NCI-H1436 (cell line): ENCODE measurements around the gene HRG.

Experiments
- DNase-seq: peaks from one replicate; lab custom pipeline; 2025; lab: John Stamatoyannopoulos, UW

The HRG gene

DNA sequence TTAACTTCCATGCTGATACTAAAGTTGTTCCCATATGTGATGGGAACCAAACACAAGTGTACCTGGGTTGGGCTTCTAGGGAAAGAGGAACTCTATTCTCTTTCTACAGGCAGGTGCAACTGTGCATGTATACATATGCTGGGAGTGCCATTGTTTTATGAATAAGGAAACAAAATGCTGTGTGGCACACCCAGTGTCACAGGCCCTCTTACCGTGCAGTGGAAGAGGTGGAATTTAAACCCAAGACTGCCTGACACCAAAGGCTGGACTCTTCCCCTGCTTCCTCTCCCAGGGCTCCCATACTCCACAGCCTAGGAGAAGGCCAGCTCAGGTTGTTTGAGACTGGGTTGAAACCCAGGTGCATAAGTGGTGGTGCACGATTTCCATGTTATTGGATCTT lies 27.6 kb upstream of the HRG start:
- no peak for DNase-seq

GRCh38 chr3:186639778-186640472 lies 25.9 kb upstream of the HRG start, which contains the start of gene FETUB:
Gene FETUB (plus strand): TSS chr3:186640399. CDS start chr3:186640461, 62 bp downstream.
- no peak for DNase-seq

- no peak for DNase-seq
These were observed 25.4 kb upstream of the HRG start for GRCh38 chr3:186640473-186640818.

- DNase-seq, result no peak
These were observed 24.9 kb upstream of the HRG start for GRCh38 chr3:186640929-186641328.

- no peak for DNase-seq
These were observed 23.8 kb upstream of the HRG start for GRCh38 chr3:186642014-186642413.

DNA sequence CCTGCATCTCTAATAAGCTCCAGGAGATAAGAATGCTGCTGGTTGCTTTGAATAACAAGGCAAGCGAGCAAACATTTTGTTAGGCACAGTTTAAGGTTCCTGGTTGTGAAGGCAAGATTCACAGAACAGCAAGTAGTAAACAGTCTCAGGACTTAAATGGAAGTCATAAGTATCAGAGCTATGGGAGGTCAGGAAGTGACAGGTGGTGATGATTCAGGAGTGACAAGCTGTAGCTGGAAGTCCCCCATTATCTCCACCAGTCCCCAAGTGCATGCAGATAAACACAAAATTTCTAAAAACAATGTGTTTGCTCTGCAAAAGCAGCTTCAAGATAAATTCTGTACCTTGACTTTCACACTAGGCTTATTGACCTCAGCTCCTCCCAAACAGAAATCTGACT lies 22.3 kb upstream of the HRG start:
- no peak for DNase-seq

- no peak for DNase-seq
These were observed 21.1 kb upstream of the HRG start for GRCh38 chr3:186644683-186645082.

GRCh38 chr3:186646106-186646505 lies 19.7 kb upstream of the HRG start:
- no peak for DNase-seq

DNA sequence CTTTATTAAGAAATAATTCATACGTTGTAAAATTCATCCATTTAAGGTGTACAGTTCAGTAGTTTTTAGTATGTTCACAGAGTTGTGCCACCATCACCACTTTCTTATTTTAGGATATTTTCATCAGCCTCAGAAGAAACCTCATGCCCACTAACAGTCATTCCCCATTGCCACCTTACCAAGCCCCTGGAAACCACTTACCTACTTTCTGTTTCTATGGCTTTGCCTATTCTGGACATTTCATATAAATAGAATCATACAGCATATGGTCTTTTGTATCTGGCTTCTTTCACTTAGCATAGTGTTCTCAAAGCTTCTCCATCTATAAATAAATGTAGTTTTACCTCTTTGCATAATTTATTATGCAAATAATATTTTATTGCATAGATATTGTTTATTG lies 19.0 kb upstream of the HRG start:
- DNase-seq, result no peak

- DNase-seq, result no peak
These were observed 17.0 kb upstream of the HRG start for GRCh38 chr3:186648851-186649250.

GRCh38 chr3:186651678-186652215 lies 14.1 kb upstream of the HRG start:
- DNase-seq, result no peak

DNA sequence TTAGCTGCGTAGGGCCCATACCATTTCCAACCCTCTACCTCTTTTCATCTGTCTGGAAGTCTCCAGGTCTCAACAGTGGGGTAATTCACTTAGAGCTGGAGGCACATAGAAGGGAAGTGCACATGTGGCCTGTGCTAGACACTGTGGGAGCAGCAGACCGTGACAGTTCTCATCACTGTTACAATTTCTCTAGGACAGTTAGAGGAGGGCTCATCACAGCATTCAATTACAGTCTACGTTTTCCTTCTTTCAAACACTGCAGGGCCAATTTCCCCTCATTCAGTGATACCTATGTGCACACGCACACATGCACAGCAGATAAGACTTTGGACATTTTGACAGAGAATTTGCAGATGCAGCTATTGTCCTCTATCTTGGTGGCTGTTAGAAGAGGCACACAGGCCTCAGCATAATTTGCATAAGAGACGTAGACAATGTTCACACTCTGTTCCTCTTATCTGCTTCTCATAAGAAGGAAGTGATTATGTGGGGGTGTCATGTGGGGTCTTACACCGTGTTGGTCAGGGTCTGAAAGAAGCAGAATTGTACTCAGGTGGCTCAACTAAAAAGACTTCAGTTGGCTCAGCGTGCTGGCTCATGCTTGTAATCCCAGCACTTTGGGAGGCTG lies 12.6 kb upstream of the HRG start:
- no peak for DNase-seq

DNA sequence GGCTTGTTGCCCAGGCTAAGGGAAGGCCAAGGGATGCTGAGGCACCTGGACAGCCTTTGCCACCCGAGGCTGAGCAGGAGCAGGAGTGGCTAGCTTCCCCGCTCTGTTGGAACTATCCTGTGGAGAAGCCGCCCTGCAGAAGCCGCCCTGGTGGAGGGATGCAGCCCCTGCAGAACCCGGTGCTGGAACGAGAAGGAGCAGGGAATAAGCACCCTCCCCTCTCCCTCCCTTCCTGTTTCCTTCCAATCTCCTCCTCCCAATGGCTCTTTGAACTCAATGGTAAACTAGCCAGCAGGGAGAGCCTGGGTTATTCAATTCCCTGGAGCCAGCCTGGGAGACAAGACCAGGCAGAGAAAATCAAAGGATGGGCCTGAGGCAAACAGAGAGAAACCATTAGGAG lies 11.8 kb upstream of the HRG start:
- no peak for DNase-seq

DNA sequence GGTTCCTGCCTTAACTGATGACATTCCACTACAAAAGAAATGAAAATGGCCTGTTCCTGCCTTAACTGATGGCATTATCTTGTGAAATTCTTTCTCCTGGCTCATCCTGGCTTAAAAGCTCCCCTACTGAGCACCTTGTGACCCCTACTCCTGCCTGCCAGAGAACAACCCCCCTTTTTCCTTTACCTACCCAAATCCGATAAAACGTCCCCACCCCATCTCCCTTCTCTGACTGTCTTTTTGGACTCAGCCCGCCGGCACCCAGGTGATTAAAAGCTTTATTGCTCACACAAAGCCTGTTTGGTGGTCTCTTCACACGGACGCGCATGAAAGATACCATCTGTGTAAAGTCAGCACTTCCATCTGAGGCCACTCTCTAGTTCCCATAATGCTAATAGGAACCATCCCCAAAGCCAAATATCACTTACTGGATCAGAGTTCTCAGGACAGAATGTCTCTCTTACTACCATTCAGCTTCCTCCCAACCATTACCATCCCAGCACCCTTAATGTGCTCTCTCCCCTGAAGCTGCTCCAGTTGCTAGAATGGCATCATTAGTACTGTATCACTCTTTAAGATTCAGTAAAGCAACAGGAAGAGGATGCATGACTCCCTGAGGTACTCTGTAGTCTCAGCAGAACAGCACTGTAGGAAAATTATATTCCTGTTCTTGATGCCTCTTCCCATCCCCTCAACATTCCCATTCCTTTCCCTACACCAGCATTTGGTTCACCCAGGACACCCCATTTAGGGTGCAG lies 2.3 kb upstream of the HRG start:
- DNase-seq, result no peak

DNA sequence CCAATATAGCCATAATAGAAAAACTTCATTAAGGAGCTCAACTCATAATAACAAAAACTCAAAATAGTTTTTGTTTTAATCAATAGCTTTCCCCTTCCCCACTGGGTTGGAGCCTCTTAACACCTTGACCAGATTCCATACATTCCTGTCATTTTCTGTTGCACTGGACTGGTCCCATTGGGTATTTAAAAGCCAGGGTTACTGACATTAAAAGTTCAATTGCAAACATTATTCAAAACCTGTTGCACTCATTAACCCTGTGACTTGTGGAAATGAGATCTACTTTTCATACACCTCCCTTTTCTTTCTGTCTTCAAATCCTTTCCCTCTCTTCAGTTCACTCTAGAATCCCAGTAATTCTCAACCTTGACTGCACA lies 1.7 kb upstream of the HRG start:
- no peak for DNase-seq

- no peak for DNase-seq
These were observed 1.3 kb upstream of the HRG start for GRCh38 chr3:186664506-186664905.

DNA sequence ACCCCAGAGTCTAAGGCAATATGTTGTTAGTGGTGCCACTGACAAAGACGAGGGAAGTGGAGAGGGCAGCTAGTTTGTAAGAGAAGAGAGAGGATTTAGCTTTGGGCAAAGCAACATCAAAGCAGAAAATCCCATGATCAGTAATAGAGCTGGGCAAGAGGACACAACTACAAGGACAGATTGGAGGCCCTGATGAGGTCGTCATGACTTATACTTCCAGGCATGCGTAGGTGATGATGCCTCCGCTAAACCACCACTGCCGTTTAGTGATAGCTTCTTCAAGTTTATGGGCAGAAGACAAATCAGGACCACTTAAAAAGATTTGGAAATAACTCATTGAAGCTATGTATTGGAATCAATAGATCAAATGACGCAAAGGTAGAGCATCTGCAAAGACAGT lies 2.6 kb downstream of the HRG start:
- DNase-seq, result no peak

- no peak for DNase-seq
These were observed 3.7 kb downstream of the HRG start for GRCh38 chr3:186669378-186670084.

DNA sequence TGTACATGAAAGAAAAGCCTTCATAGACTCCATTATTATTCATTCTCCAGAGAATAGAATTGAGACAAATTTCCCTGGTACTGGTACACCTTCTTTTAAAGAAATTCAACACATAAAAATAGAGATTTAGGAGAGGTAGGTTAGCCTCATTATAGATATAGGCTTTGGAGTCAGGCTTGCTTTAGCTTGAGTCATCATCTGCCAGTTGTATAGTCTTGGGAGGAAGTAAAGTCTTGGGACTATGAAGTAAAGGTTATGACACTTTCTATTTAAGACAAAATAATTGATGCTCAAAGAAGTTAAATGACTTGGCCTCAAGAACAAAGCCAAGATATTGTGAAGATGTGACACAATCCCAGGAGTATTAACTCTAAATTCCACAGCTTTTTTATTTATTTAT lies 4.3 kb downstream of the HRG start:
- no peak for DNase-seq

- DNase-seq, result no peak
These were observed 5.2 kb downstream of the HRG start for GRCh38 chr3:186671051-186671450.

GRCh38 chr3:186678604-186679003 lies 12.8 kb downstream of the HRG start:
- no peak for DNase-seq

DNA sequence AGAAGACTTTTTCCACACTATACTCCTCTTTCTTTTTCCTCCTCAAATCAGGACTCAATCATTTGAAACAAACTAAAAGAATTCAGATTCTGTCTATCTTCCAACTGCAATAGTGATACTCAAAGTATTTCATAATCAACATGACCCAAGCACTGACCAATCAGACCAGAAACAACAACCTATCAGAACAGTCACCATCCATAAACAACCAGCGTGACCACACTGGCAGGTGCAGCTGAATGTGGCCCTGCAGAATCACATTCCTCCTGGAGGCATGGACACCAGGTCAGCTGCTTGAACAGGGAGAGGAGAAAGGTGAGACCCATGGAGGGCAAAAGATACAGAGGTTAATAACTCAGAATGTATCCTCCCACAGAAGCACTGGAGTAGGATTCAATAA lies 13.3 kb downstream of the HRG start:
- DNase-seq, result no peak

GRCh38 chr3:186680869-186681268 lies 15.1 kb downstream of the HRG start:
- DNase-seq, result no peak
